Left lung (tissue), 10 donors: ENCODE results near the gene UNKL. TPM values are rescaled to one million over a fixed set of nuclear protein-coding genes. Genes with fewer than 3 reads are reported as not detected.
A peak's percentile ranks its signal among the peaks of the same experiment; 100 is the strongest.

ENCODE experiments used
- ATAC-seq: fragments of 200-7000 bp; cut with Tn5 transposase; one replicate; pipeline ENCODE4 v1.9.1; 2020; ENCODE audit warnings: moderate library complexity
- DNase-seq, 4 donors: peaks; one replicate each; pipeline ENCODE4 v3.0.0-alpha.2; 2013 to 2020
- H3K27ac ChIP-seq, 2 donors: fragments of 200-600 bp; sonication (generic) in 1 of 2; one replicate each; pipeline versions ENCODE4 v1.5.0 to v1.8.0; 2020 to 2021
- H3K27me3 ChIP-seq, 2 donors: fragments of 200-600 bp; sonication (generic) in 1 of 2; one replicate each; pipeline versions ENCODE4 v1.5.0 to v1.8.0; 2020 to 2021
- H3K36me3 ChIP-seq, 2 donors: fragments of 200-600 bp; sonication (generic) in 1 of 2; one replicate each; pipeline versions ENCODE4 v1.5.0 to v1.8.0; 2020 to 2021
- H3K4me1 ChIP-seq, 2 donors: fragments of 200-600 bp; one replicate each; pipeline ENCODE4 v1.8.0; 2021
- H3K4me3 ChIP-seq, 2 donors: fragments of 200-600 bp; sonication (generic) in 1 of 2; one replicate each; pipeline versions ENCODE4 v1.5.0 to v1.8.0; 2020 to 2021; ENCODE audit warnings: mild to moderate bottlenecking in 1 of 2
- H3K9me3 ChIP-seq, 2 donors: fragments of 200-600 bp; sonication (generic) in 1 of 2; one replicate each; pipeline versions ENCODE4 v1.5.0 to v1.8.0; 2020 to 2021
- CTCF ChIP-seq, 2 donors: fragments of 200-600 bp; sonication (generic) in 1 of 2; IDR thresholded peaks; one replicate each; pipeline versions ENCODE4 v1.5.0 to v1.8.0; 2021; ENCODE audit warnings: antibody characterized with exemption in 2 of 2
- intact Hi-C, 2 donors: fragments of 100-400 bp; cut with DNase I; formaldehyde crosslinking; loops; one replicate each; pipeline versions ENCODE4 v1.11.2 to v1.14.2; 2022
- polyA plus RNA-seq, 6 donors: library from polyadenylated mRNA; unstranded; fragments of 120-200 nt; gene quantifications; one replicate each; pipeline ENCODE4 v1.2.1, GENCODE V29; 2013; ENCODE audit not compliant: insufficient read length in 6 of 6
- total RNA-seq, 2 donors: library from RNA; stranded (reverse); fragmentation: NEBNext Ultra II Directional; extraction: Animal tissue kit (Norgen Biotek cat#: 25700); gene quantifications; one replicate each; pipeline ENCODE4 v1.2.1, GENCODE V29; 2021
- donor health status: DM: no; HTN: yes; CAD: no.
- donor health status: DM: no; HTN: no; CAD: no.

Gene UNKL
- total and polyA plus RNA-seq, 8 donors = 18.9 to 27.3 (median 20.8) TPM

- no peak overlapping the region for H3K27ac ChIP-seq
- intact Hi-C loops = no loop called here
- H3K27me3 ChIP-seq = no peaks in the 10 kb centered on the region
- no peak overlapping the region for H3K4me3 ChIP-seq
- TF ChIP-seq CTCF (IDR thresholded peaks at IDR 0.05) = no peak
- no peak for DNase-seq
- peaks cover 8 to 38% of the 10 kb centered on the region in 2 donors for H3K4me1 ChIP-seq
- ATAC-seq = no peak
- no peaks in the 10 kb centered on the region for H3K9me3 ChIP-seq
- peaks cover 0 to 35% of the 10 kb centered on the region in 2 donors for H3K36me3 ChIP-seq
Observed at GRCh38 chr16:1349351-1349750, 65.2 kb downstream of the UNKL start.

GRCh38 chr16:1348926-1349325 lies 65.6 kb downstream of the UNKL start:
- H3K36me3 ChIP-seq = peaks cover 0 to 35% of the 10 kb centered on the region in 2 donors
- intact Hi-C loops = no loop called here
- peaks cover 8 to 33% of the 10 kb centered on the region in 2 donors for H3K4me1 ChIP-seq
- TF ChIP-seq CTCF (IDR thresholded peaks at IDR 0.05) = no peak
- no peaks in the 10 kb centered on the region for H3K9me3 ChIP-seq
- no peak for ATAC-seq
- no peak overlapping the region for H3K27ac ChIP-seq
- DNase-seq = no peak
- no peaks in the 10 kb centered on the region for H3K27me3 ChIP-seq
- H3K4me3 ChIP-seq = no peak overlapping the region

- H3K4me1 ChIP-seq = peaks cover 7 to 33% of the 10 kb centered on the region in 2 donors
- no peak overlapping the region for H3K27ac ChIP-seq
- DNase-seq (no peak), ATAC-seq (no peak)
- H3K4me3 ChIP-seq = no peak overlapping the region
- TF ChIP-seq CTCF (IDR thresholded peaks at IDR 0.05) = no peak
- peaks cover 0 to 35% of the 10 kb centered on the region in 2 donors for H3K36me3 ChIP-seq
- intact Hi-C loops = no loop called here
- no peaks in the 10 kb centered on the region for H3K27me3 ChIP-seq
- H3K9me3 ChIP-seq = no peaks in the 10 kb centered on the region
Observed at GRCh38 chr16:1348441-1348840, 66.1 kb downstream of the UNKL start.

- no peak for ATAC-seq
- H3K4me1 ChIP-seq = peaks cover 3 to 32% of the 10 kb centered on the region in 2 donors
- intact Hi-C loops = no loop called here
- H3K4me3 ChIP-seq = no peak overlapping the region
- no peak overlapping the region for H3K27ac ChIP-seq
- H3K27me3 ChIP-seq = no peaks in the 10 kb centered on the region
- DNase-seq = no peak
- H3K36me3 ChIP-seq = peaks cover 0 to 35% of the 10 kb centered on the region in 2 donors
- H3K9me3 ChIP-seq = no peaks in the 10 kb centered on the region
- no peak for TF ChIP-seq CTCF (IDR thresholded peaks at IDR 0.05)
Observed at GRCh38 chr16:1347962-1348361, 66.5 kb downstream of the UNKL start.

- intact Hi-C loops = no loop called here
- H3K36me3 ChIP-seq = peaks cover 0 to 35% of the 10 kb centered on the region in 2 donors
- no peak for TF ChIP-seq CTCF (IDR thresholded peaks at IDR 0.05)
Observed at GRCh38 chr16:1347286-1347855, 67.1 kb downstream of the UNKL start.

More at GRCh38 chr16:1347286-1347855, 67.1 kb downstream of the UNKL start:
- DNase-seq = peak in 1 of 4 donors; percentile 73
- Histone ChIP-seq H3K27ac (no peak overlapping the region), H3K4me1 (peaks cover 8 to 31% of the 10 kb centered on the region in 2 donors), H3K27me3 (no peaks in the 10 kb centered on the region), H3K4me3 (no peak overlapping the region), H3K9me3 (no peaks in the 10 kb centered on the region)
- no peak for ATAC-seq
